ENCODE data around the gene CISD1. TPM values are rescaled to one million over a fixed set of nuclear protein-coding genes. Genes with fewer than 3 reads are reported as not detected.
A peak's percentile ranks its signal among the peaks of the same experiment; 100 is the strongest.

The CISD1 gene
- total RNA-seq, 4 donors from 2014 or later: 14.6 to 21.8 (median 18.1) TPM

- ATAC-seq (ENCODE audit: low FRiP score): peak; percentile 5
- no peak for TF ChIP-seq CTCF (IDR thresholded peaks at IDR 0.05)
- peak; percentile 32 for DNase-seq (ENCODE audit: low spot score)
Observed at GRCh38 chr10:58266826-58267712, 1.9 kb upstream of the CISD1 start.

- ATAC-seq (ENCODE audit: low FRiP score) (peak; percentile 84), DNase-seq (ENCODE audit: low spot score) (peak; percentile 72)
- TF ChIP-seq CTCF (IDR thresholded peaks at IDR 0.05): no peak
Observed at GRCh38 chr10:58267713-58268453, 1.1 kb upstream of the CISD1 start, which contains the start of gene IPMK. Gene IPMK (minus strand): TSS chr10:58267894. CDS start chr10:58267611, 283 bp downstream.

- TF ChIP-seq CTCF (IDR thresholded peaks at IDR 0.05): no peak
- ATAC-seq (ENCODE audit: low FRiP score) (no peak), DNase-seq (ENCODE audit: low spot score) (no peak)
Observed at GRCh38 chr10:58268454-58268945, 462 bp upstream of the CISD1 start.

- no peak for TF ChIP-seq CTCF (IDR thresholded peaks at IDR 0.05)
- DNase-seq (ENCODE audit: low spot score) (no peak), ATAC-seq (ENCODE audit: low FRiP score) (no peak)
Observed at GRCh38 chr10:58269782-58270290, 874 bp downstream of the CISD1 start.

- ATAC-seq (ENCODE audit: low FRiP score) (no peak), DNase-seq (ENCODE audit: low spot score) (no peak)
- no peak for TF ChIP-seq CTCF (IDR thresholded peaks at IDR 0.05)
Observed at GRCh38 chr10:58275261-58275660, 6.3 kb downstream of the CISD1 start.

- TF ChIP-seq CTCF (IDR thresholded peaks at IDR 0.05): no peak
- DNase-seq (ENCODE audit: low spot score) (no peak), ATAC-seq (ENCODE audit: low FRiP score) (peak; percentile 59)
Observed at GRCh38 chr10:58275908-58276307, 6.9 kb downstream of the CISD1 start.
